SU-DHL-6 (cell line): Measurements from ENCODE around the gene BCL3.

ENCODE experiments used
- H2AFZ ChIP-seq: fragments of 200-600 bp; sonication (generic); 2 replicates; pipeline ENCODE4 v1.6.1; 2014; ENCODE audit warnings: low read depth, mild to moderate bottlenecking, moderate library complexity, mixed read lengths, antibody characterized with exemption, low read length; ENCODE audit not compliant: severe bottlenecking
- H3F3A ChIP-seq: fragments of 200-600 bp; shearing (Covaris generic); 2 replicates; pipeline ENCODE4 v1.6.0; 2016; ENCODE audit warnings: antibody characterized with exemption, mild to moderate bottlenecking; ENCODE audit not compliant: insufficient read depth
- H3K27ac ChIP-seq: fragments of 200-600 bp; sonication (generic); 2 replicates; pipeline ENCODE4 v1.5.1; 2016; ENCODE audit warnings: low read depth, mild to moderate bottlenecking, low read length, moderate library complexity, mixed read lengths
- H3K27me3 ChIP-seq: fragments of 200-600 bp; sonication (generic), shearing (Covaris generic); 2 replicates; pipeline ENCODE4 v1.6.0; 2014; ENCODE audit warnings: mild to moderate bottlenecking, low read length
- H3K36me3 ChIP-seq: fragments of 200-600 bp; sonication (generic); 2 replicates; pipeline ENCODE4 v1.6.1; 2014; ENCODE audit warnings: mild to moderate bottlenecking, low read length, mixed read lengths
- H3K4me2 ChIP-seq: fragments of 300-600, 200-600 bp; shearing (Covaris generic), sonication (generic); 2 replicates; pipeline ENCODE4 v1.6.0; 2014; ENCODE audit warnings: low read length, low read depth, mild to moderate bottlenecking; ENCODE audit not compliant: poor library complexity, severe bottlenecking
- H3K4me3 ChIP-seq: fragments of 200-600 bp; sonication (generic); 2 replicates; pipeline ENCODE4 v1.5.1; 2014; ENCODE audit warnings: antibody characterized with exemption, low read length, mild to moderate bottlenecking, mixed read lengths; ENCODE audit not compliant: insufficient read depth, poor library complexity, severe bottlenecking
- H3K79me2 ChIP-seq: fragments of 200-600 bp; sonication (generic); 2 replicates; pipeline ENCODE4 v1.6.1; 2014; ENCODE audit warnings: mild to moderate bottlenecking, low read length, moderate library complexity; ENCODE audit not compliant: insufficient read depth
- H3K9ac ChIP-seq: fragments of 200-600 bp; sonication (generic); 2 replicates; pipeline ENCODE4 v1.7.0; 2014; ENCODE audit warnings: mild to moderate bottlenecking, low read length
- H3K9me2 ChIP-seq: fragments of 200-600 bp; sonication (generic); replicated peaks from 2 replicates; pipeline ENCODE4 v1.6.1; 2014; ENCODE audit warnings: low read length; ENCODE audit not compliant: insufficient read depth
- H3K9me3 ChIP-seq: fragments of 200-600 bp; sonication (generic); 2 replicates; pipeline ENCODE4 v1.6.1; 2014; ENCODE audit warnings: low read length, mixed read lengths; ENCODE audit not compliant: insufficient read depth
- H4K20me1 ChIP-seq: fragments of 200-600 bp; sonication (generic); 2 replicates; pipeline ENCODE4 v1.6.1; 2014; ENCODE audit warnings: low read depth, mild to moderate bottlenecking, antibody characterized with exemption, low read length, moderate library complexity, mixed read lengths
- EZH2phosphoT487 ChIP-seq: fragments of 200-600 bp; sonication (generic), shearing (Covaris generic); conservative IDR thresholded peaks from 2 replicates; pipeline ENCODE4 v1.6.1; 2018; ENCODE audit warnings: mild to moderate bottlenecking, antibody characterized with exemption, low read length, moderate library complexity, mixed read lengths
- TF ChIP-seq, protein P1 (sequence below): fragments of 200-600 bp; sonication (generic); IDR thresholded peaks from one replicate; pipeline ENCODE4 v1.5.1; 2017; ENCODE audit warnings: antibody characterized with exemption, mild to moderate bottlenecking, low read length, moderate library complexity; ENCODE audit not compliant: insufficient read depth, poor library complexity, severe bottlenecking

Gene BCL3

DNA sequence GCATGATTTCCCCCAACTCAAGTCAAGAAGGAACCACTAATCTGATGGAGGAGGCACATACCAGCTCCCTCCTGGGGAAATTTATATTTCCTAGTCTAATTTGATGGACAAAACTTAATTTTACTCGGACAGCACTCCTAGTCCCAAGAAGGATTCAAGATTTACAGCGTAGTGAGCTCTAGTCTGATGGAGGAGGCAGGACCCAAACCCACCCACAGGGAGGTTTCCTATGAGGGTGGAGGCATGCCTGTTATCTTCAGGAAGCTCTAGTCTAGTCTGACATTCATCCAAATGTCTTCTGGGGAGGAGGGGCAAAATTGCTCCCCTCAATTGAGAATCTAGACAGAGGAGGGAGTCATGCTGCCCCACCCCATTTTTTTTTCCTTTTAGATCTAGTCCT, 10.4 kb upstream of the BCL3 start:
- no peaks in the 10 kb centered on the region for H3K36me3 ChIP-seq
- no peaks in the 10 kb centered on the region for H3F3A ChIP-seq
- no peak overlapping the region for H2AFZ ChIP-seq
- no peak overlapping the region for H3K27ac ChIP-seq
- no peak overlapping the region for H3K4me3 ChIP-seq
- H3K9me2 ChIP-seq, result no peaks in the 10 kb centered on the region
- H4K20me1 ChIP-seq, result no peaks in the 10 kb centered on the region
- H3K9me3 ChIP-seq, result no peaks in the 10 kb centered on the region
- no peaks in the 10 kb centered on the region for H3K27me3 ChIP-seq
- H3K9ac ChIP-seq, result no peak overlapping the region
- H3K79me2 ChIP-seq, result no peaks in the 10 kb centered on the region
- no peak overlapping the region for H3K4me2 ChIP-seq
- TF ChIP-seq EZH2phosphoT487, result no peak
- TF ChIP-seq, protein P1, sequence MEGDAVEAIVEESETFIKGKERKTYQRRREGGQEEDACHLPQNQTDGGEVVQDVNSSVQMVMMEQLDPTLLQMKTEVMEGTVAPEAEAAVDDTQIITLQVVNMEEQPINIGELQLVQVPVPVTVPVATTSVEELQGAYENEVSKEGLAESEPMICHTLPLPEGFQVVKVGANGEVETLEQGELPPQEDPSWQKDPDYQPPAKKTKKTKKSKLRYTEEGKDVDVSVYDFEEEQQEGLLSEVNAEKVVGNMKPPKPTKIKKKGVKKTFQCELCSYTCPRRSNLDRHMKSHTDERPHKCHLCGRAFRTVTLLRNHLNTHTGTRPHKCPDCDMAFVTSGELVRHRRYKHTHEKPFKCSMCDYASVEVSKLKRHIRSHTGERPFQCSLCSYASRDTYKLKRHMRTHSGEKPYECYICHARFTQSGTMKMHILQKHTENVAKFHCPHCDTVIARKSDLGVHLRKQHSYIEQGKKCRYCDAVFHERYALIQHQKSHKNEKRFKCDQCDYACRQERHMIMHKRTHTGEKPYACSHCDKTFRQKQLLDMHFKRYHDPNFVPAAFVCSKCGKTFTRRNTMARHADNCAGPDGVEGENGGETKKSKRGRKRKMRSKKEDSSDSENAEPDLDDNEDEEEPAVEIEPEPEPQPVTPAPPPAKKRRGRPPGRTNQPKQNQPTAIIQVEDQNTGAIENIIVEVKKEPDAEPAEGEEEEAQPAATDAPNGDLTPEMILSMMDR, result no peak

DNA sequence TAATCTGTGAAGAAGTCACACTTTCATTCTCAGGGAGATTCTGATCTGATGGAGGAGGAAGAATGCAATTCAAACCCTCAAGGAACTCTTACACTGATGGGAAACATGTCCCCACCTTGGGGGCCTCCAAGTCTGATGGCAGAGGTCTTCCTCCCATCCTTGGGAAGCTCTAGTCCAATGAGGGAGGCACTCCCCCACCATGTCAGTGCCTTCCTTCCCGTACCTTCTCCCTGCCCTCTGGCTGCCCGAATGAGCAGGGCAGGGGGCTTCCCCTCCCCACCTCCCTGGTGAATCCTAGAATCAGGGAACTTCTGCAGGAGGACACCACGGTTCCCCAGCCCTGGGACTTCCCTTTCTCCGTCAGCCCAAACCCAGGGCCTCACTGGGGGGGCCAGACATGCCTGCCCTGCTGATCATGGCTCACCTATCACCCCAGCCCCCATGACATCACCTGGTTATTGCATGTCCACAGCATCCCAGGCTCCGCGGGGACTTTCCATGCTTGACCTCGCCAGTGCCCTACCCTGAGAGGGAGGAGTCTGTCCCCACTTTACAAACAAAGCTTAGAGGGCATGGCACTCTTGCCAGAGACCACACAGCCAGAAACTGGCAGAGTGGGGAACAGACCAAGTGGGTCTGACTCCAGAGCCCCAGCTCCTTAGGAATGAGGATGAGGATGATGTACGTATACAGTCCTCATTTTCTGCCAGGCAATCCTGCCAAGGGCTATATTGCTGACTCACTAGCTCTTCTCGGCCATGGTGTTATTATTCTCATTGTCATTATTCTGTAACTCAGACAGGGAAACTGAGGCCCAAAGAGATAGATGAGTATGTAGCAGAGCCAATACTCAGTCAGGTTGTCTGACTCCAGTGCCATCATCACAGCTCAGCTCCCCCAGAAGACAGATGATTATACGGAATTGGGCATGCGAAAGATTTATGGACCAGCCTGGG, 9.6 kb upstream of the BCL3 start:
- Histone ChIP-seq H3K9me2 (no peaks in the 10 kb centered on the region), H3K9ac (no peak overlapping the region), H3K4me3 (no peak overlapping the region), H3K27ac (no peak overlapping the region), H3K9me3 (no peaks in the 10 kb centered on the region), H3K36me3 (no peaks in the 10 kb centered on the region), H3K27me3 (no peaks in the 10 kb centered on the region), H2AFZ (no peak overlapping the region), H3F3A (no peaks in the 10 kb centered on the region), H4K20me1 (no peaks in the 10 kb centered on the region), H3K4me2 (no peak overlapping the region), H3K79me2 (no peaks in the 10 kb centered on the region)
- no peak for TF ChIP-seq EZH2phosphoT487
- TF ChIP-seq, protein P1, result no peak

DNA sequence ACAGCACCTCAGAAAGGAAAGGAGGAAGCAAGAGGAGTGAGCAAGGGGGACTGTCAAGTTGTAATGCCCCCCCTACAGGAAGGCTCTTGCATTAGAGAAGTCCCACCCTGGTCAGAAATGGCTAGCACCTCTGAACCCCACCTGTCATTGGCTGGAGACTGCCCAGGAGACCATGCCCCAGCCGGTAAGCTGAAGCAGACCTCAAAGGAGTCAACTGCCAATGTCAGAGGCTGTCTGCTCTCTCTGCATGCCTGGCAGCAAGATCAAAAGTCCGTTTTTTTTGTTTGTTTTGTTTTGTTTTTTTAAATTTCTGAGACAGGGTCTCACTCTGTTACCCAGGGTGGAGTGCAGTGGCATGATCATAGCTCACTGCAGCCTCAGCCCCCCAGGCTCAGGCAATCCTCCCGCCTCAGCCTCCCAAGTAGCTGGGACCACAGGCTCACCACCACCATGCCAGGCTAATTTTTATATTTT, 8.1 kb upstream of the BCL3 start:
- Histone ChIP-seq H3K9me2 (no peaks in the 10 kb centered on the region), H3K36me3 (no peaks in the 10 kb centered on the region), H3K9ac (no peak overlapping the region), H3K9me3 (no peaks in the 10 kb centered on the region), H3K4me2 (no peak overlapping the region), H3K4me3 (no peak overlapping the region), H3K27me3 (no peaks in the 10 kb centered on the region), H4K20me1 (no peaks in the 10 kb centered on the region), H2AFZ (no peak overlapping the region), H3K79me2 (no peaks in the 10 kb centered on the region), H3K27ac (no peak overlapping the region), H3F3A (no peaks in the 10 kb centered on the region)
- no peak for TF ChIP-seq EZH2phosphoT487
- TF ChIP-seq, protein P1, result peak; percentile 11
